Activated naive CD8-positive, alpha-beta T cell treated with anti-CD3 and anti-CD28 coated beads, Interleukin-2, amount 10 ng/mL, durations not matched to agents 7 days and 5 days (primary cell): Measurements from ENCODE around the gene TMEM26. TPM values are rescaled to one million over a fixed set of nuclear protein-coding genes. Genes with fewer than 3 reads are reported as not detected.
A peak's percentile ranks its signal among the peaks of the same experiment; 100 is the strongest.

Source experiments
- ATAC-seq: fragments of 150-1000 bp; cut with Tn5 transposase; one replicate; pipeline ENCODE4 v1.10.0; 2021; ENCODE audit warnings: low read depth, moderate library complexity
- POLR2A ChIA-PET: fragments of 350-600 bp; sonication (Branson Sonifier 250); formaldehyde crosslinking; loops from one replicate; lab custom pipeline; 2021; ENCODE audit warnings: antibody characterized with exemption; lab: Charles Lee
- DNase-seq: peaks from one replicate; pipeline ENCODE4 v3.0.0; 2021
- H3K27ac Mint-ChIP-seq: one replicate; pipeline ENCODE4 v1.8.0; 2022; ENCODE audit warnings: mild to moderate bottlenecking, mixed read lengths
- H3K27me3 Mint-ChIP-seq: one replicate; pipeline ENCODE4 v1.8.0; 2022; ENCODE audit warnings: mild to moderate bottlenecking, moderate library complexity, mixed read lengths
- H3K36me3 Mint-ChIP-seq: one replicate; pipeline ENCODE4 v1.8.0; 2021; ENCODE audit warnings: mild to moderate bottlenecking, mixed read lengths
- H3K4me1 Mint-ChIP-seq: one replicate; pipeline ENCODE4 v1.8.0; 2021; ENCODE audit warnings: mixed read lengths
- H3K4me3 Mint-ChIP-seq: one replicate; pipeline ENCODE4 v1.8.0; 2022; ENCODE audit warnings: mild to moderate bottlenecking, moderate library complexity, mixed read lengths
- H3K9me3 Mint-ChIP-seq: one replicate; pipeline ENCODE4 v1.8.0; 2021; ENCODE audit warnings: mixed read lengths
- total RNA-seq, 2 experiments: library from RNA; stranded (reverse); gene quantifications; one replicate each; pipeline ENCODE4 v1.2.3, GENCODE V29; 2021

TMEM26 gene
- total RNA-seq = not detected

- POLR2A ChIA-PET = no interaction called here
- ATAC-seq = no peak
- peaks cover 35% of the 10 kb centered on the region for H3K27me3 Mint-ChIP-seq
- H3K4me1 Mint-ChIP-seq = peaks cover 6% of the 10 kb centered on the region
- no peak within 1 kb of the TSS for H3K27ac Mint-ChIP-seq
- H3K36me3 Mint-ChIP-seq = no peaks in the 10 kb centered on the region
- H3K9me3 Mint-ChIP-seq = no peaks in the 10 kb centered on the region
- peak; percentile 29 for DNase-seq
- H3K4me3 Mint-ChIP-seq = peak within 1 kb of the TSS; percentile 11
These were observed at the start of gene TMEM26 for GRCh38 chr10:61452655-61453641. Gene TMEM26, minus strand, starts transcription at chr10:61453381. Its CDS starts 300 bp downstream, at chr10:61453081.

DNA sequence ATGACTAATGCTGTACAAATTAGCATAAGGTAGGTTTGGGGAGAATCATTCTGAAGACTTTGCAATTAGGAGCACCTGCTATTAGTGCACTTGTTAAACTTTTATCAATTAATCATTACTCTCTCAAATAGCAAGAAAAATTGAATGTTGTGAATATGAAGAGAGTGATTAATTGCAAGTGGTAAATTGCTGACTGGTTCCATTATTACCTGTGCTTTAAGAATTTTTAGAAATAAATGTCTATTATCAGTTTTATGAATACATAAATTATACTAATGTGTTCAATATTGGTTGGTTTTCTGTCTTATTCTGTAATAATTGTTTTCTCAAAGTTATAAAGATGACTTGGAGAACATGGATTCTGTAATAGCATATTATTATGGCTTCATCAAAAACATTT, 47.3 kb upstream of the TMEM26 start:
- H3K36me3 Mint-ChIP-seq = no peaks in the 10 kb centered on the region
- no peak overlapping the region for H3K27ac Mint-ChIP-seq
- no peaks in the 10 kb centered on the region for H3K27me3 Mint-ChIP-seq
- POLR2A ChIA-PET = no interaction called here
- no peaks in the 10 kb centered on the region for H3K9me3 Mint-ChIP-seq
- H3K4me1 Mint-ChIP-seq = no peaks in the 10 kb centered on the region
- ATAC-seq = no peak
- DNase-seq = no peak
- no peak overlapping the region for H3K4me3 Mint-ChIP-seq

GRCh38 chr10:61492364-61492995, 39.3 kb upstream of the TMEM26 start:
- Mint-ChIP-seq H3K4me1 (no peaks in the 10 kb centered on the region), H3K36me3 (no peaks in the 10 kb centered on the region), H3K4me3 (no peak overlapping the region), H3K27ac (no peak overlapping the region), H3K27me3 (no peaks in the 10 kb centered on the region), H3K9me3 (no peaks in the 10 kb centered on the region)
- POLR2A ChIA-PET = no interaction called here
- ATAC-seq = no peak
- no peak for DNase-seq

DNA sequence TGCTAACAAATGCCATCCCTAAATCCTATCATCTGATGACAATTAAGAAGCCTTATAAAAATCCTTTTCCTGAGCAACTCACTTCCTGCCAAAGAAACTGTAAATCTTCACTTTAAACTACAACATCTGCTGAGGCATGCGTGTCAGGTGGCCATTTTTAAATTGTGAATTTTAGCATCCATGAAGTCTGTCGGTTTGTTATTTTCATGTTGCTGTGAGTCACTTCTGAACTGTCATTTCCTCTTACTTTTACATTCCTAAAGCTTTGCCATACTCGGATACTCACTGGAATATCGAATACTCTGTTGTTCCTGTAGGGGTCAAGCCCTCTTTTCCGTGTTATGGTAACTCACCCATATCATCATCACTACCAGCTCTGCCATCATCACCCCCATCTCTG, 34.3 kb upstream of the TMEM26 start:
- Mint-ChIP-seq H3K27ac (no peak overlapping the region), H3K4me3 (no peak overlapping the region), H3K36me3 (no peaks in the 10 kb centered on the region), H3K9me3 (no peaks in the 10 kb centered on the region), H3K4me1 (no peaks in the 10 kb centered on the region), H3K27me3 (no peaks in the 10 kb centered on the region)
- ATAC-seq = no peak
- DNase-seq = no peak
- POLR2A ChIA-PET = no interaction called here

- no peak for DNase-seq
- no peaks in the 10 kb centered on the region for H3K36me3 Mint-ChIP-seq
- H3K27ac Mint-ChIP-seq = no peak overlapping the region
- H3K27me3 Mint-ChIP-seq = no peaks in the 10 kb centered on the region
- H3K4me3 Mint-ChIP-seq = no peak overlapping the region
- H3K4me1 Mint-ChIP-seq = no peaks in the 10 kb centered on the region
- ATAC-seq = no peak
- POLR2A ChIA-PET = no interaction called here
- no peaks in the 10 kb centered on the region for H3K9me3 Mint-ChIP-seq
These were observed 33.7 kb upstream of the TMEM26 start for GRCh38 chr10:61486738-61487396.

DNA sequence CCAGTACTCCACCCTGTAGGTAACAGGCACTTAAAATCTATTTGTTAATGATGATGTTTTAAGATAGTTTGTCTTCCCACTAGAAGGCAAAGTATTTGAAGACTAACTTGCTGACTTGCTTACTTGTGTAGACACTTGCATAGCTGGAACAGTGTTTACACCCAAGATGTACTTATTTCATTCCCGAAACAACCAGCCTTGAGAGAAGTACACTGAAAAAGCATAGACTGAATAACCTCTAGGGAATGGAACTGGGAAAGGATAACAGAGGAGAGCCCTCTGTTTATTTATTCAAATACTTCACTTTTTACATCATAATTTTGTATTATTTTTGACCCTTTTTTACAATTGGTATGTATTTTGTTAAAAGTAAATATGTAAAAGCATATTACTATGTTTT, 33.1 kb upstream of the TMEM26 start:
- Mint-ChIP-seq H3K36me3 (no peaks in the 10 kb centered on the region), H3K27ac (no peak overlapping the region), H3K27me3 (no peaks in the 10 kb centered on the region), H3K4me1 (no peaks in the 10 kb centered on the region), H3K9me3 (no peaks in the 10 kb centered on the region), H3K4me3 (no peak overlapping the region)
- ATAC-seq = no peak
- POLR2A ChIA-PET = no interaction called here
- no peak for DNase-seq

GRCh38 chr10:61481597-61481996, 28.4 kb upstream of the TMEM26 start:
- no peaks in the 10 kb centered on the region for H3K27me3 Mint-ChIP-seq
- no peak overlapping the region for H3K4me3 Mint-ChIP-seq
- DNase-seq (no peak), ATAC-seq (no peak)
- no peak overlapping the region for H3K27ac Mint-ChIP-seq
- POLR2A ChIA-PET = no interaction called here
- H3K4me1 Mint-ChIP-seq = no peaks in the 10 kb centered on the region
- no peaks in the 10 kb centered on the region for H3K9me3 Mint-ChIP-seq
- H3K36me3 Mint-ChIP-seq = no peaks in the 10 kb centered on the region

DNA sequence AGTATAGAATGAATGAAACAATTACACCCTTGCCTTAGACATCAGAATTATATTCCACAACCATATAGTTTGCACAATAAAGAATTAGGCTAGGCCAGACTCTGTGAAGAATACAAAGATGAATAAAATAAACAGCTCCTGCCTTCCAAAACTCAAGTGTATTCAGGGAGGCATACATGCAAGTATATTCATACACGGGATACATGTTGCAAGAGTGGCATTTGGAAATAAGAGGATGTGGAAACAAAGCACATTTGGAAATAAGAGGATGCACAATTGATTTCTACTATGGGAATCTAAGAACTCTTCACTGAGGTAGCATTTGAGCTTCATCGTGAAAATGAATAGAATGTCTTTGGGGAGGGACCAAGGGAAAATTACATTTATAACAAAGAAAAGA, 27.0 kb upstream of the TMEM26 start:
- no peak for DNase-seq
- POLR2A ChIA-PET = no interaction called here
- H3K27ac Mint-ChIP-seq = no peak overlapping the region

DNA sequence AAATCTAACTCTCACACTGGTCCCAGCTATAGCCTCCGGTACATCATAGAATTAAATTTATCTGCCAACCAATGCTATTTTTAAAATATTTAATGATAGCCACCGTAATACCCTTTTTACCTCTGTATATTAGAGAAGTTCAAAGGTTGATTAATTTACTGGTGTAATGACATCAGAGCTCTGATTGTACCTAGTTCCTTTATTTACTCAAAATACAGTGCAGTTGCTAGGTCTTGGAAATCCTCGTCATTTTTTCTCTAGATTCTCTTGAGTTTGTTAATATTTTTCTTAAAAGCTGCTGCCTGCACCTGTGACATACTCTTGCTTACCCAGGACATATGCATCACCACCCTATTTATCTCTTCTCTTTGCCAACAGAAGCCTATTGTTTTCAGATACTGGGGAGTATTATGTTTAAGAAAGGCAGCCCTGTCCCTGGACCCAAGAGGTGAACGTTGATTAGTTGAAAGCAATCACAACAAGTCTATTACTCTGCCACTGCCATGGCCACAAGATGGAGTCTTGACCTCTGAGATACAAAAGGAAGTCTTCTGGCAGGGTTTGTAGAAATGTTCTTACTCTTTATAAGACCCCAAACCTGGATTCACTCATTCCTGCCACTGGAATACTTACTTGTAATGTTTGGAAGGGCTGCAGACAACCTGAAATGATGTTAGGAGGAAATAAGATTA, 25.6 kb upstream of the TMEM26 start:
- ATAC-seq (no peak), DNase-seq (no peak)
- Mint-ChIP-seq H3K9me3 (no peaks in the 10 kb centered on the region), H3K4me3 (no peak overlapping the region), H3K36me3 (no peaks in the 10 kb centered on the region), H3K4me1 (no peaks in the 10 kb centered on the region), H3K27ac (no peak overlapping the region), H3K27me3 (no peaks in the 10 kb centered on the region)
- POLR2A ChIA-PET = no interaction called here

More for the DNA sequence above, 27.0 kb upstream of the TMEM26 start:
- Mint-ChIP-seq H3K4me1 (no peaks in the 10 kb centered on the region), H3K4me3 (no peak overlapping the region), H3K9me3 (no peaks in the 10 kb centered on the region), H3K36me3 (no peaks in the 10 kb centered on the region), H3K27me3 (no peaks in the 10 kb centered on the region)
- no peak for ATAC-seq

DNA sequence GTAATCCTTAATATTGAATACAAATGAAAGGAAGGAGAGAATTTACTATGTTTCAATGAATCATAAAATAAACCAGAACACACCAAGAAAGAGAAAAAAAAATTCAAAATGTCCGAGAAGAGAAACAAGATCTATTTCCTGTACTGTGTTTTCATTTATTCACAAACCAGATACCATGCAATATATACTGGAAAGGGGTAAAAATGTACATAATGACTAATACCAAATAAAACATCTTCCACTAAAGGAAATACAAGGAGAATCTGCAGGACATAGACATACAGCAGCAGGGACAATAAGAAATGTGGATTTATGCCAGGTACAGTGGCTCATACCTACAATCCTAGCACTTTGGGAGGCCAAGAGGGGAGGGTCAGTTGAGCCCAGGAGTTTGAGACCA, 24.3 kb upstream of the TMEM26 start:
- DNase-seq (no peak), ATAC-seq (no peak)
- no peaks in the 10 kb centered on the region for H3K27me3 Mint-ChIP-seq
- no peaks in the 10 kb centered on the region for H3K4me1 Mint-ChIP-seq
- POLR2A ChIA-PET = no interaction called here
- H3K27ac Mint-ChIP-seq = no peak overlapping the region
- H3K9me3 Mint-ChIP-seq = no peaks in the 10 kb centered on the region
- no peak overlapping the region for H3K4me3 Mint-ChIP-seq
- no peaks in the 10 kb centered on the region for H3K36me3 Mint-ChIP-seq

- no peaks in the 10 kb centered on the region for H3K9me3 Mint-ChIP-seq
- DNase-seq = no peak
- H3K27me3 Mint-ChIP-seq = no peaks in the 10 kb centered on the region
- H3K27ac Mint-ChIP-seq = no peak overlapping the region
- no peaks in the 10 kb centered on the region for H3K4me1 Mint-ChIP-seq
- POLR2A ChIA-PET = no interaction called here
- no peak for ATAC-seq
- H3K4me3 Mint-ChIP-seq = no peak overlapping the region
- no peaks in the 10 kb centered on the region for H3K36me3 Mint-ChIP-seq
These were observed 23.3 kb upstream of the TMEM26 start for GRCh38 chr10:61476529-61476928.

GRCh38 chr10:61475449-61475873, 22.3 kb upstream of the TMEM26 start:
- DNase-seq (no peak), ATAC-seq (no peak)
- Mint-ChIP-seq H3K36me3 (no peaks in the 10 kb centered on the region), H3K9me3 (no peaks in the 10 kb centered on the region), H3K4me3 (no peak overlapping the region), H3K27me3 (no peaks in the 10 kb centered on the region), H3K27ac (no peak overlapping the region), H3K4me1 (no peaks in the 10 kb centered on the region)
- POLR2A ChIA-PET = no interaction called here

- POLR2A ChIA-PET = no interaction called here
- H3K27ac Mint-ChIP-seq = no peak overlapping the region
- no peaks in the 10 kb centered on the region for H3K27me3 Mint-ChIP-seq
- H3K36me3 Mint-ChIP-seq = no peaks in the 10 kb centered on the region
- H3K4me1 Mint-ChIP-seq = no peaks in the 10 kb centered on the region
- no peak for DNase-seq
- no peaks in the 10 kb centered on the region for H3K9me3 Mint-ChIP-seq
- H3K4me3 Mint-ChIP-seq = no peak overlapping the region
- ATAC-seq = no peak
These were observed 19.0 kb upstream of the TMEM26 start for GRCh38 chr10:61472090-61472674.
